Activated CD4-positive, alpha-beta T cell treated with anti-CD3 and anti-CD28 coated beads, Interleukin-2, Interleukin-6, amounts not matched to agents 100 ng/mL and 50 ng/mL, durations not matched to agents 16 hours and 8 hours (primary cell): Measurements from ENCODE around the gene NUTM1.
"Not testable (repeated sequence)": the region's sequence is repeated elsewhere in the genome, so short reads cannot be mapped to it uniquely, and the experiment has no call there.

Experiments used
- DNase-seq: peaks from one replicate; pipeline ENCODE4 v3.0.0-alpha.2; 2020

The NUTM1 gene

DNA sequence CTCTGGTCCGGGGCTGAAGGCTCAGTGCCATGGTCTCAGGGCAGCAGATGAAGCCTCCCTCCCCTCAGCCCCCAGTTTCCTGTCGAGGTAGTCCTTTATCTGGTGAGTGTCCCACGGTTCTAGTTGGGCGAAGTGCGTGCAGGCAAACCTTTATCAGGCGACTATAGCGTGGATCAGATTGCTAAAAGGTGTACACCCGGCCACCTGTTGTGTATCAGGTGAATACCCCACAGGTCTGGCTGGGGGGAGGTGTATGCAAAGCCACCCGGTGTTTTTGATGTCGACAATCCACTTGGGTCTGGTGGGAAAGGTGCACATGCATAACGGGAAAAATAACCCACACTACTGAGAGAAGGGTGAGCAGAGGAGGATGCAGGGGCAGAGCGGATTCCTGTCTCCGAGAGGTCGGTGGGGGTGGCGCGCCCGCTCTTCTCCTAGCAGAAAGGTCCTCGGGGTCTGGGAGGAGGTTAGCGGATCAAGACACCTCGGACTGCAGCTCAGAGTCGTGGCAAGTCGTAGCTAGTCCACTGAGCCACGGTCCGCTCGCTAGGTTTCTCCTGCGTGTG, 6.0 kb upstream of the NUTM1 start:
- DNase-seq, result peak; percentile 38

DNA sequence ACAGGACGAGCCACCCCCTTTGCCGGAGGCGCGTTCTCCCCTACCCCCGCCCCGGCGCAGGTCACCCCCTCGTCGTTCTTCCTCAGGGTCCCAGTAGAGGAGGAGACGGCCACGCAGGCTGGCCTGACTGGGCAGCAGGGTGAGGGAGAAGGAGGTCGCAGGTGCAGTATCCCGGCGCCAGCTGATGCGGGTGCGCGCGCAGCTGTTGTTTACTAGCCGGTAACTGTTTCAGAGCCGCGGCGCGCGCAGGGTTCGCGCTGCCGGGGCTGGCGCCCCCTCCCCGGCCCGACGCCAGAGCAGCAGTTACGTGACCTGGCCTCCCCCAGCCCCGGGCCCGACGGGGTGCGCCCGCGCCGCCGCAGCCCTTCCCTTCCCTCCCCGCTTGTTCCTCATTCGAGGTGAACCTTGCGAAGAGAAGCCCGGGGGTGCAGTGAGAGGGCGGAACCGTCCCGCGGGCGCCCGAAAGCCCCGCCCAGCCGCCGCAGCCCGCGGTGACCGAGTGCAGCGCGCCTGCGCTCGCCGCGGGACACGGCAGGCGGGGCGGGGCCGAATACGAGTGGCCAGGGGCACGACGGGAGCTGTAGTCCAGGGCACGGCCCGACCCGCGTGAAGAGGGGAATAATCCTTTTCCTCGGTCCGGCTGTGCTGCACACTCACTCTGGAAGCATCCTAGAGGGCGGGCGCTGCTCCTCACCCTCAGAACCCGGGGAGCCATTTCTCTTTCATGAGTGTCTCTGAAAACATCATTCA, 5.4 kb upstream of the NUTM1 start, which contains the start of gene SLC12A6:
Gene SLC12A6 (minus strand): TSS at position 225 of the 750 bp plus-strand sequence. CDS start 1,101 bp downstream, outside the sequence.
- DNase-seq, result peak; percentile 94

DNA sequence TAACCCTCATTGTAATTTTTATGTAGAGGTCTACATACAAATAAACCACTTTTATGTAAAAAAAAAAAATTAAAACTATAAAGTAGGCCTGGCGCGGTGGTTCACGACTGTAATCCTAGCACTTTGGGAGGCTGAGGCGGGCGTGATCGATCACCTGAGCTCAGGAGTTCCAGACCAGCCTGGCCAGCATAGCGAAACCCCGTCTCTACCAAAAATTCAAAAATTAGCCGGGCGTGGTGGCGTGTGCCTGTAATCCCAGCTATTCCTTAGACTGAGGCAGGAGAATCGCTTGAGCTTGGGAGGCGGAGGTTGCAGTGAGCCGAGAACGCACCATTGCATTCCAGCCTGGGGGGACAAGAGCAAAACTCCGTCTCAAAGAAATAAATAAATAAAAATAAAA, 4.8 kb upstream of the NUTM1 start:
- no peak for DNase-seq

DNA sequence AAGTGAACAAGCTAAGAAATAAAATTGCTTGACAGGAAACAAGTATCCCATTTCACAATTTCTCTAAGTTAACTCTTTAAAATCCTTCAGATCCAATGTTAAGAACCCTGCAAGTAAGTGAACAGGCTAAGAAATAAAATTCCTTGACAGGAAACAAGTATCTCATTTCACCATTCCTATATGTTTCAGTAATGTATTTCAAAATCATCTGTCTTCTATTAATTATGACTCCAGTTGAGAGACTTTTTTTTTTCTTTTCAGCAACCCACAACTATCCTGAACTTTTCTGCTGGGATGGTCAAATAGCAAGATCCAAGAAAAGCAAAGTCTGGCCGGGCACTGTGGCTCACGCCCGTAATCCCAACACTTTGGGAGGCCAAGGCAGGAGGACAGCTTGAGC, 3.2 kb upstream of the NUTM1 start:
- no peak for DNase-seq

DNA sequence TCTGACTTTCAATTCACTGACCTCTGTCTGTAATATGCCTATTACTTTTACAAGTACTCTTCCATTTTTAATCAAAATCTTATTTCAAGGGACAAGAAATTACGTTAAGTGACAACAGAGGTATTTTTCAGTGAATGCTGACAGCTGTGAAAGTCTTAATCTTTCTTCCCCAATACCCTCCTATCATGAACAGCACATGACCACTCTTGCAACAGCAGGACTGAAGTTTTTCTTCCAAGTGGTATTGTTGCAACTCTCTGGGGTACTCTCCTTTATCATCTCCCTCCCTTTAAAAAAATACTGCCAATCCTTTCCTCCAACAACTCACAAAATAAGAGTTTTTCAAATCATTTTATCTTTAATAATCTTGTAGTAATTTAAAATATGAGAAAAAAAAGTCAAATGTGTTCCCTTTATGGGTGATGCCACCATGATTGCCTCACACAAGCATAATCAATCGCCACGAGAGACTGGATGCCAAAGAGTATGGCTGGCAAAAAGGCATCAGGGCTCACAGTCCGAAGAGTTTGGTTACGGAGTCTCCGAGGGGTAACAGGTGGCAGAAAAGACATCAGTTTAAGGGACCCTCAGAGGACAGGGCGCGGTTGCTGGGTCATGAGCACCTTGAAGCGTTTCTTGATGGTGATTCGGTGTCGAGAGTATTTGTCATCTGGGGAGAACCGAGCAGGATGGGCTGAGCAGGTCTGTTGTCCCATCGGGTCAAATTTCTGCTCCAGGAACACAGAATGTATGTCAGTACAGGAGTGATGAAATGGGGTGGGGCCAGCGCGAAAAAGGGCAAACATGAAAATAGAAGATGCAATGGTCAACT, 1.5 kb upstream of the NUTM1 start:
- no peak for DNase-seq

DNA sequence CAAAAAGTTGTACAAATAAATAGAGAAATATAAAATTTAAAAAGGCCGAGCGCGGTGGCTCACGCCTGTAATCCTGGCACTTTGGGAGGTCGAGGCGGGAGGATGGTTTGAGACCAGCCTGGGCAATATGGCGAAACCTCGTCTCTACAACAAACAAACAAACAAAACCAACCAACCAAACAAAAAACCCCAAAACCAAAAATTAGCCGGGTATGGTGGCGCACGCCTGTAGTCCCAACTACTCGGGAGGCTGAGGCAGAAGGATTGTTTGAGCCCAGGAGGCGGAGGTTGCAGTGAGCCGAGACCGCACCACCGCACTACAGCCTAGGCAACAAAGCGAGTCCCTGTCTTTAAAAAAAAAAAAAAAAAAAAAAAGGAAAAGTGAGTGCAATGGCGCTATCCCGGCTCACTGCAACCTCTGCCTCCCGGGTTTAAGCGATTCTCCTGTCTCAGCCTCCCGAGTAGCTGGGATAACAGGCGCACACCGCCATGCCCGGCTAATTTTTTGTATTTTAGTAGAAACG, 840 bp upstream of the NUTM1 start:
- DNase-seq, result not testable (repeated sequence)

DNA sequence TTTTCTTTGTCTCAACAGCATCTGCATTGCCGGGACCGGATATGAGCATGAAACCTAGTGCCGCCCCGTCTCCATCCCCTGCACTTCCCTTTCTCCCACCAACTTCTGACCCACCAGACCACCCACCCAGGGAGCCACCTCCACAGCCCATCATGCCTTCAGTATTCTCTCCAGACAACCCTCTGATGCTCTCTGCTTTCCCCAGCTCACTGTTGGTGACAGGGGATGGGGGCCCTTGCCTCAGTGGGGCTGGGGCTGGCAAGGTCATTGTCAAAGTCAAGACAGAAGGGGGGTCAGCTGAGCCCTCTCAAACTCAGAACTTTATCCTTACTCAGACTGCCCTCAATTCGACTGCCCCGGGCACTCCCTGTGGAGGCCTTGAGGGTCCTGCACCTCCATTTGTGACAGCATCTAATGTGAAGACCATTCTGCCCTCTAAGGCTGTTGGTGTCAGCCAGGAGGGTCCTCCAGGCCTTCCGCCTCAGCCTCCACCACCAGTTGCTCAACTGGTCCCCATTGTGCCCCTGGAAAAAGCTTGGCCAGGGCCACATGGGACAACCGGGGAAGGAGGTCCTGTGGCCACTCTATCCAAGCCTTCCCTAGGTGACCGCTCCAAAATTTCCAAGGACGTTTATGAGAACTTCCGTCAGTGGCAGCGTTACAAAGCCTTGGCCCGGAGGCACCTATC, 5.0 kb downstream of the NUTM1 start:
- DNase-seq, result no peak

DNA sequence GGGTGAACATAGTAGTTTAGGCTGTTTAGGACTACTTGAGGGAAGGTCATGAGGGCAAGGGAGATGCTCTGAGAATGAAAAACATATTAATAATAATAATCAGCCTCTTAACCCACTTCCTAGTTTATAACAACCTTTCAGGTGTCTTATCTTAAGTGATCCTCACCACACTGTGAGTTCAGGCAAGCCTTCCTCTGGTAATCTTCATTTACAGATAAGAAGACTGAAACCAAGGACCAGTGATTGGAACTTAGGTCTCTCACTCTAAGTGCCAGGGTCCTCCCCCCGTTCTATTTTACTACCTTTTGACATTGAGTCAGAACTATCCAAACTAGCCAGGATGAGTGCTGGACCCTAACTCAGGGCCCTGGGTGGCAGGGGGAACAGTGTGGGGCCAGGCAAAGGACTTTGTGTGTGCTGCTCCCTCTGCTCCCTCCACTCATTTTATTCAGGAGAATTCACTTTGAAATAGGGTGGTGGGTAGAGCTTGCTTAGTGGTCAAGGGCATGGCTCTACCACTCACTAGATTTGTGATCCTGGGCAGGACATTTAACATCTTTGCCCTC, 5.7 kb downstream of the NUTM1 start:
- DNase-seq, result no peak

DNA sequence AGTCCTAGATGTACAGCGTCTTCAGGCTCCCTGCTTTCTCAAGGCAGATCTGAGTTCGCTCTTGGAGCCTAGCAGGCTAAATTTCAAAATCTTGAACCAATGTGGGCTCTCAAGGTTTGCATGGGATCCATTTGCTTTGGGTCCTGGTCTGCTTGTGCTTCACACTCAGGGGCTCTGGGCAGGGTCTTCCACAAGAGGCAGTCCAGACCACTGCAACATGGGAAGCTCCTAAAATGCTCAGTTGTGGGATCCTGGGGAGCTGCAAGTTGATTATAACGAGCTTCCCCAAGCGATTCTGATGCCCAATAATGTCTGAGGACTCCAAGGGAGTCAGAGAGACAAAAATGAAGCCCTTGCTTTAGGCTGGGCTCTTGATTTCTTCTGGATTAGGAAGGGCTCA, 6.7 kb downstream of the NUTM1 start:
- DNase-seq, result no peak

DNA sequence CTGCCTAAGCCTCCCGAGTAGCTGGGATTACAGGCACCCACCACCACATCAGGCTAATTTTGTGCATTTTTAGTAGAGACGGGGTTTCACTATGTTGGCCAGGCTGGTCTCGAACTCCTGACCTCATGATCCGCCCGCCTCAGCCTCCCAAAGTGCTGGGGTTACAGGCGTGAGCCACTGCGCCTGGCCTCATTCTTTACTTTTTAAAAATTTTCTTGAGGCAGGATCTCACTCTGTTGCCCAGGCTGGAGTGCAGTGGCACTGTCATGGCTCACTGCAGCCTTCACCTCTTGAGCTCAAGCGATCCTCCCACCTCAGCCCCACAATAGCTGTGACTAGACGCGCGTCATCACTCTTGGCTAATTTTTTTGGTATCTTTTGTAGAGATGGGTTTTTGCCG, 9.9 kb downstream of the NUTM1 start:
- not testable (repeated sequence) for DNase-seq

DNA sequence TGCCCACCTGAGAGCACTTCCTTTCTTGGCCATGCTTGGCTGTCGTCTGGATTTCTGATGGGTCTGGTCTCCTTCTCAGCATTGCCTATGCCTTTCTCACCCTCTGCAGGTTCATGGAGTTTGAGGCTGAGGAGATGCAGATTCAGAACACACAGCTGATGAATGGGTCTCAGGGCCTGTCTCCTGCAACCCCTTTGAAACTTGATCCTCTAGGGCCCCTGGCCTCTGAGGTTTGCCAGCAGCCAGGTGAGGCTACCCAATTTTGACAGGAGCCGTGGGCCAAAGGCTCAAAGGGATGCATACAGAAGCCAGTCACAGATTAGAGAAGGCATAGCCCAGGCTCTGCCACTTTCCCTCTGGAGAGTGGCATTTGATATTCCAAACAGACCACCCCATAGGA, 10.5 kb downstream of the NUTM1 start:
- DNase-seq, result no peak

DNA sequence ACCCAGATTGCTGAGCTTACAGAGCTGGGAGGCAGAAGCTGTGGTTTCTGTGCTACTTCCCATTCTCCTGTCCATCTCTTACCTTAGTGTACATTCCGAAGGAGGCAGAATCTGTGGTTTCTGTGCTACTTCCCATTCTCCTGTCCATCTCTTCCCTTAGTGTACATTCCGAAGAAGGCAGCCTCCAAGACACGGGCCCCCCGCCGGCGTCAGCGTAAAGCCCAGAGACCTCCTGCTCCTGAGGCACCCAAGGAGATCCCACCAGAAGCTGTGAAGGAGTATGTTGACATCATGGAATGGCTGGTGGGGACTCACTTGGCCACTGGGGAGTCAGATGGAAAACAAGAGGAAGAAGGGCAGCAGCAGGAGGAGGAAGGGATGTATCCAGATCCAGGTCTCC, 11.2 kb downstream of the NUTM1 start:
- no peak for DNase-seq

DNA sequence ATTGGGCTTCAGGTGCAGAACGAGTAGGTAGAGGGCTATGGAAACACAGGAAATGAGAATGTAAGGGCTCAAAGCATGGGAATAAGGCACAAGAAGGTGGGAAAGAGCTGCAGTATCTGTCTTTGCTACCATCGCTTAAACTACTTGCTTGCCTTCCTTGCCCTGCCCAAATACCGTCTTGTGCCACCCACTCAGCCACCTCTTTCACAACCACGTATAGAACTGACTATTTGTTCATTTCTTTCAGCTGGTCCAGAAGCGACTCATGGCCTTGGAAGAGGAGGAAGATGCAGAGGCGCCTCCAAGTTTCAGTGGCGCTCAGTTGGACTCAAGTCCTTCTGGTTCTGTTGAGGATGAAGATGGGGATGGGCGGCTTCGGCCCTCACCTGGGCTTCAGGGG, 12.1 kb downstream of the NUTM1 start:
- DNase-seq, result no peak

DNA sequence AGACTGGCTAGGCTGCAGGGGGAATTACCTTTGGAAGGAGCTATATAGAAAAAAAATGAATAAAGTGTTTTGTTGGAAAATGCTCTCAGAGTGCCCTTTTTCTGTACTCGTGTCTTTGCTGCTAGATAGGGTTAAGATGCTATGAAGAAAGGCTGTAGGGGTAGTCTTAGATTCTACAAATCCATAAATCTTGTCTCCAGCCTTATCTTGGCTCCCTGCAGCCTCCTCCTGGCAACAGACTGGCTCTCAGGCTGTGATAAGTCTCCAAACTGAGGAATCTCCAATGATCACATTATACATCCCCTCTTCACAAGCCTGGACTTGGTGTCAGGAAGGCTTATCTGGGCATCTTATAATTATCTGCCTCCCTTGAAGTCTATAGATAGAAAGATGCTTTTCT, 14.5 kb downstream of the NUTM1 start:
- DNase-seq, result no peak

DNA sequence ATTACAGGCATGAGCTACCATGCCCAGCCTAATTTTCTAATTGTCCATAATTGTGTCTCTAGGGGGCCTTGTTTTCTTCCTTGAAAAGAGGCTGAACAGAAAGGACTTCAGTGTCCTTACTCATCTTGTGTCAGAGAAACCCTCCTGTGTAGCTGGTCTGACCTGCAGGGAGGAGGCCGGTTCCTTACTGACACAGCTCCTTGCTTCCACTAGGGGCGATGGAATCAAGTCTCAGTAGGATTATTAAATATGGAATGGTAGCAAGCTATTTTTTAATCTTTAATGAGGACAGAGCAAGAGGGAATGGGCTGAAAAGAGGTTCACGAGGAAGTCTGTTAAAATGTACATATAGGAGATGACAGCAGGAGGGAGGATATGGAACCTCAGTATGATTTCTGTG, 15.3 kb downstream of the NUTM1 start:
- no peak for DNase-seq

DNA sequence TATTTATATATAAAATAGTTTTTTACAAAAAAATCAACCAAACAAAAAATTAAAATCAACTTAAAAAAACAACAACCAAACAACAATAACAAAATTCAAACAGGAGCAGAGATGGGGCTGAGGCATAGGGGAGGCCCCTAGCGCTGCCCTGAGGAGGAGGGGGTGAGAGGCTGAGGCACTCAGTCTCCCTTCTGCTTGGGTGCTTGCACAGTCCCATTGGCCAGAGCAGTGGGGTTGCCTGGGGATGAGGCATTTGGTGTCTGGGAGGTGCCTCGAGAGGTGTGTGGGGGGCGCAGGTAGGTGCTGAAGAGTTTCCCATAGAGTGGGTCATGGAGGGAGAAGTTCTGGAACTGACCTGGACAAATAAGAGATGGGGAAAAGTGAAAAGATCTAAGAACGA, 15.8 kb downstream of the NUTM1 start:
- no peak for DNase-seq

DNA sequence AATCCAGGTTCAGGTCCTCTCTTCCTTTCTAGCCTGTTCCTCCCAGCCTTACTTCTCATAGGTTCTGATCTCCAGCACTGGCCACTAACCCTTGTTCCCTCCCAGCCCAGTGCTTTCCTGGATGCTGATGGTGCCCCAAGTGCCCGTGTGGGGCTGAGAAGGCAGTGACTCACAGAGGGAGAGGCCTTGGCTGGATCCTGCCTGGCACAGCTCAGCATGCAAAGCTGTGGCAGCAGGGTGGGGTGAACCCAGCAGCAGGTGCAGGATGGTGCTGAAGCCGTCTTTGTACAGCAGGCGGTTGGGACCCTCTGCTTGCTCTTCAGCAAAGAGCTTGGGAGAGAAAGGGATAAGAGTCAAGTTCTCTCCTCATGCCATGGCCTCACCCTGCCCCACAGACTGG, 16.3 kb downstream of the NUTM1 start:
- no peak for DNase-seq

DNA sequence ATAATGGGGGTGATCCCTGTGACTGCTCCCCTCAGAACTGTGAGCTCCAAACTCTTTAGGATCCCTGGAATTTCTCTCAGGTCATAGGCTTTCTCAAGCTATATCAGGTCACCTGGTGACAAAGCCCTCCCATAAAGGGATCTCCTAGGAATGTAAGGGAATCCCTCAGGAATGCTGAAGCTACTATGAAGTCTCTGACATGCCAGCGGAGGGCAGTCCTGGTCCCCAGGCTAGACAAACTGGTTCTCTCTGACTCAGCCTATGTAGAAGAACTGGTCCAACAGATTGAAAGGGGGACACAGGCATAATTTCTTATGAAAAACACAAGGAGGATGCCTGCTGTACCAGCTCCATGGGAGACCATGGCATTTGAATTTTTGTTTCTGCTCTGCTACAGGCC, 17.2 kb downstream of the NUTM1 start:
- DNase-seq, result no peak

DNA sequence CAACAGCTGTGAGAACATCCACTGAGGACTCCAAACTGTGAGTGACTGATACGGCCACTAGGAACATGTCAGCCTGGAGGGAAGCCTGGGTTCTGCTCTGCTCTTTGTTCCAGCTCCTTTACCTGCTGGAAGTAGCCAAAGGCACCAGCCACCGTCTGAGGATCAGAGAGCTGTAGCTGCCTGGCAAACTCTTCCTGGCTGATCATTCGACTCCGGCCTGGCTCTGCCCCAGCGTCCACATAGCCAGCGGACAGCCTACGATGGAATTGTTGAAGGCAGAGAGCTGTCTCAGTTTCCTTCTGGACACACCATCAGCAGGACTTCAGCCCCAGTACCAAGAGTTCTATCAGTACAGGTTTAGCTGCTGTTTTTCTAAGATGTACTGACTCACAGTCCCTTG, 18.2 kb downstream of the NUTM1 start:
- DNase-seq, result no peak

DNA sequence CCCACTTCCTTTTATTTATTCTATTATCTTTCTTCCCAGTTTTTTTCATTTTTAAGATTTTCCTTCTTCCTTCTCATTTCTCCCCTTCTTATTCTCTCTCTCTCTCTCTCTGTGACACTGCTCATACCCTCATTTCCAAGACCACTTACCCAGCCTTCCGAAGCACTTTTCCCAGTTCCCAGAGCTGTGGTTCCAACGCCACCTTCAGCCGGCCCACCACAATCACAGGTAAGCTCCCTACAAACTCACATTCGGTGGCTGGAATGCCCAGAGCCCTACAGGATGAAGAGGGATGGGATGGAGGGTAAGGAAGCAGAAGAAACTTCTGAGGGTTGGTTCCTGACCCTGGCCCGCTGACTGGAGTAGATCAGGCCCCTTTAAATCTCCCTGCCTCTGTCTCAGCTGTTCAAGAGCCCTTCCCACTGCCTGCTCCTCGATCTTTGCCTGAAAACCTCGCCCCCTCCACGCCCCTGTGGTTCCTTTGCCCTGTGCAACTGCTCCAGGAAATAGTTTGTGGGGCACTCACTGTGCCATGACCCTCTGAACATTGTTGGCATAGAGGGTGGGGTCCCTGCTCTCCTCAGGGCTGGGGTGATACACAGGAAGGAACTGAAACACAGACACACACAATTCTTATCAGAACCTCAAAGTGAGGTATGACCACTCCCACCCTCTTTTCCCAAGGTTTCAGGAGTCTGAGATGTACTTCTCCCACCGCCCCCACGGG, 19.1 kb downstream of the NUTM1 start:
- no peak for DNase-seq

DNA sequence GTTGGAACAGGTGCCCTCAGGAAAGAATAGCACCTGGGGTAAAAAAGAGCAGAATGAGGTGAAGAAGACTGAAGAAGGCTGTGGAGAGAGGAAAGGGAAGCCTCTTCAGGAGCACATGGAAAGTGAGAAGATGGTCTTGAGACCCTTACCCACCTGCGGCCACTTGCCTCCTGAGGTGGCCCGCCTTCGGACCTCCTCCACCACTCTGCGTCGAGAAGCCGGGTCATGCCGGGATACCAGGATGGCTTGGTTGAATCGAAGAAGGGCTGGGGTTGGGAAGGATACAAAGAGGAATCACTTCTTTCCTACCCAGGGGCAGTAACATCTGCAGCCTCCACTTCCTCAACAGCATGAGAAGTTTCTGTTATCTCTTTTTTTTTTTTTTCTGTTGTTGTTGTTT, 20.9 kb downstream of the NUTM1 start:
- DNase-seq, result no peak
